SK-N-SH (cell line): ENCODE results near the gene SH3D19. TPM values are rescaled to one million over a fixed set of nuclear protein-coding genes. Genes with fewer than 3 reads are reported as not detected.

ENCODE experiments used
- CTCF ChIA-PET: fragments of 300-600, 350-600 bp; formaldehyde crosslinking; extraction: SDS; loops from one replicate; lab custom pipeline; 2021; lab: Yijun Ruan, JAX
- POLR2A ChIA-PET: fragments of 350-600 bp; sonication (Branson Sonifier 250); formaldehyde crosslinking; extraction: SDS; loops from one replicate; lab custom pipeline; 2020; ENCODE audit warnings: antibody characterized with exemption, inconsistent platforms; lab: Yijun Ruan, JAX
- DNase-seq: peaks from one replicate; pipeline ENCODE4 v3.0.0; 2012
- H2AFZ ChIP-seq: fragments of 200-600 bp; sonication (generic); 2 replicates; pipeline ENCODE4 v1.8.1; 2016; ENCODE audit warnings: antibody characterized with exemption, mild to moderate bottlenecking, low read depth
- H3F3A ChIP-seq: fragments of 200-600 bp; sonication (generic); replicated peaks from 2 replicates; pipeline ENCODE3; 2016; ENCODE audit warnings: antibody characterized with exemption, mild to moderate bottlenecking; ENCODE audit not compliant: insufficient read depth
- H3K27ac ChIP-seq, 2 experiments: fragments of 200-500 bp in 1 of 2; fragments of 200-600 bp in 1 of 2; sonication (Bioruptor generic) in 1 of 2; sonication (generic), shearing (Covaris generic) in 1 of 2; 2 replicates each; pipeline versions ENCODE4 v1.5.1 to v1.6.1; 2014 to 2016; ENCODE audit warnings: low read depth in 2 of 2, inconsistent platforms in 1 of 2, low read length in 1 of 2, mild to moderate bottlenecking in 1 of 2, mixed read lengths in 1 of 2
- H3K27me3 ChIP-seq: fragments of 200-600 bp; sonication (generic), shearing (Covaris generic); 2 replicates; pipeline ENCODE4 v1.6.1; 2016; ENCODE audit warnings: mixed run types; ENCODE audit not compliant: insufficient read depth
- H3K36me3 ChIP-seq, 2 experiments: fragments of 200-500 bp in 1 of 2; fragments of 200-600 bp in 1 of 2; sonication (Bioruptor generic) in 1 of 2; sonication (generic) in 1 of 2; replicated peaks in 1 of 2; 2 replicates each; pipeline versions ENCODE3 to v1.5.1; 2014 to 2016; ENCODE audit warnings: low read length in 1 of 2, mild to moderate bottlenecking in 1 of 2; ENCODE audit not compliant: insufficient read depth in 2 of 2, control insufficient read depth in 1 of 2
- H3K4me1 ChIP-seq, 2 experiments: fragments of 200-500 bp in 1 of 2; fragments of 200-600 bp in 1 of 2; sonication (Bioruptor generic) in 1 of 2; sonication (generic), shearing (Covaris generic) in 1 of 2; 2 replicates each; pipeline versions ENCODE4 v1.5.1 to v1.6.1; 2014 to 2016; ENCODE audit warnings: low read depth in 1 of 2, low read length in 1 of 2, mixed run types in 1 of 2; ENCODE audit not compliant: insufficient read depth in 2 of 2, control insufficient read depth in 1 of 2
- H3K4me2 ChIP-seq: fragments of 200-600 bp; sonication (generic), shearing (Covaris generic); 2 replicates; pipeline ENCODE4 v1.6.1; 2017; ENCODE audit warnings: mixed run types
- H3K4me3 ChIP-seq, 2 experiments: fragments of 200-500 bp in 1 of 2; fragments of 200-600 bp in 1 of 2; sonication (Bioruptor generic) in 1 of 2; sonication (generic), shearing (Covaris generic) in 1 of 2; 2 replicates each; pipeline versions ENCODE4 v1.5.1 to v1.8.1; 2014 to 2016; ENCODE audit warnings: low read depth in 2 of 2, inconsistent platforms in 1 of 2, low read length in 1 of 2, mild to moderate bottlenecking in 1 of 2, mixed read lengths in 1 of 2, moderate library complexity in 1 of 2
- H3K79me2 ChIP-seq: fragments of 200-600 bp; sonication (generic); 2 replicates; pipeline ENCODE4 v1.8.1; 2017; ENCODE audit warnings: mild to moderate bottlenecking; ENCODE audit not compliant: insufficient read depth
- H3K9ac ChIP-seq: fragments of 200-600 bp; sonication (generic); 2 replicates; pipeline ENCODE4 v1.6.1; 2017; ENCODE audit warnings: mixed run types
- H3K9me2 ChIP-seq: fragments of 200-600 bp; sonication (generic); 2 replicates; pipeline ENCODE4 v1.6.1; 2017; ENCODE audit warnings: mixed run types
- H3K9me3 ChIP-seq: fragments of 200-600 bp; sonication (generic); 2 replicates; pipeline ENCODE4 v1.6.1; 2017; ENCODE audit warnings: mixed run types, mild to moderate bottlenecking, moderate library complexity
- H4K20me1 ChIP-seq: fragments of 200-600 bp; sonication (generic); 2 replicates; pipeline ENCODE4 v1.6.1; 2017; ENCODE audit warnings: mild to moderate bottlenecking, mixed run types; ENCODE audit not compliant: insufficient read depth
- CHD2 ChIP-seq: fragments of 150-350 bp; IDR thresholded peaks from 2 replicates; pipeline ENCODE4 v1.6.1; 2018; ENCODE audit warnings: low read length; ENCODE audit not compliant: partially characterized antibody
- EZH2phosphoT487 ChIP-seq: fragments of 200-600 bp; sonication (generic); IDR thresholded peaks from 2 replicates; pipeline ENCODE4 v1.6.1; 2017; ENCODE audit warnings: low read depth, mixed run types, mild to moderate bottlenecking, antibody characterized with exemption, moderate library complexity, borderline replicate concordance
- FOSL2 ChIP-seq: IDR thresholded peaks from 2 replicates; pipeline ENCODE4 v1.4.0; 2012; ENCODE audit warnings: low read depth, mild to moderate bottlenecking, moderate library complexity, borderline replicate concordance
- FOXJ3 ChIP-seq: sonication (generic); formaldehyde crosslinking; IDR thresholded peaks from 2 replicates; pipeline ENCODE4 v1.5.1; 2020; ENCODE audit warnings: mild to moderate bottlenecking, missing genetic modification reagents
- FOXM1 ChIP-seq: IDR thresholded peaks from 2 replicates; pipeline ENCODE4 v1.4.0; 2012; ENCODE audit warnings: low read depth, mild to moderate bottlenecking
- GATA2 ChIP-seq: sonication (generic); formaldehyde crosslinking; IDR thresholded peaks from 2 replicates; pipeline ENCODE4 v1.5.0; 2020; ENCODE audit warnings: mild to moderate bottlenecking, missing genetic modification reagents
- JUND ChIP-seq: IDR thresholded peaks from 2 replicates; pipeline ENCODE4 v1.4.0; 2012
- MEF2A ChIP-seq: IDR thresholded peaks from 2 replicates; pipeline ENCODE4 v1.4.0; 2012; ENCODE audit warnings: low read depth, borderline replicate concordance
- MXI1 ChIP-seq: IDR thresholded peaks from 2 replicates; pipeline ENCODE4 v1.6.1; 2012; ENCODE audit warnings: mild to moderate bottlenecking, low read depth, low read length, improper control_type of control experiment
- NRF1 ChIP-seq: IDR thresholded peaks from 2 replicates; pipeline ENCODE4 v1.6.1; 2012; ENCODE audit warnings: low read depth, mild to moderate bottlenecking, low read length
- POLR2AphosphoS5 ChIP-seq: IDR thresholded peaks from 2 replicates; pipeline ENCODE4 v1.6.1; 2012; ENCODE audit warnings: low read depth, low read length
- REST ChIP-seq: IDR thresholded peaks from 2 replicates; pipeline ENCODE4 v1.6.1; 2012; ENCODE audit warnings: mild to moderate bottlenecking, low read depth, low read length, moderate library complexity
- SMC3 ChIP-seq: IDR thresholded peaks from 2 replicates; pipeline ENCODE4 v1.6.1; 2012; ENCODE audit warnings: low read depth, low read length, improper control_type of control experiment
- TAF1 ChIP-seq: IDR thresholded peaks from 2 replicates; pipeline ENCODE4 v1.6.1; 2012; ENCODE audit warnings: low read depth, mild to moderate bottlenecking, low read length, moderate library complexity, borderline replicate concordance
- TEAD4 ChIP-seq: IDR thresholded peaks from 2 replicates; pipeline ENCODE4 v1.4.0; 2012; ENCODE audit warnings: mild to moderate bottlenecking, borderline replicate concordance; ENCODE audit not compliant: insufficient read depth
- WGBS: methylation state at CpG from one replicate; pipeline ENCODE4 v1.1.6; 2017; ENCODE audit warnings: low lambda C conversion rate; 5-methylcytosine and 5-hydroxymethylcytosine counted together
- polyA plus RNA-seq, 3 experiments: library from polyadenylated mRNA; depleted of rRNA; stranded (reverse); fragments of >200 nt; gene quantifications; 2 replicates each; pipeline ENCODE4 v1.2.3, GENCODE V29; 2012
- TF ChIP-seq, protein P1 (sequence below): fragments of 150-350 bp; IDR thresholded peaks from 2 replicates; pipeline ENCODE4 v1.6.1; 2017; ENCODE audit warnings: antibody characterized with exemption, low read length, low read depth, borderline replicate concordance
- TF ChIP-seq, protein P2 (sequence below): fragments of 150-350 bp; IDR thresholded peaks from 2 replicates; pipeline ENCODE4 v1.6.1; 2016; ENCODE audit warnings: mild to moderate bottlenecking, low read depth, low read length

The SH3D19 gene
- polyA plus RNA-seq, 1 of the 3 experiments (the other 2 are of a cell fraction): 7.1 TPM

GRCh38 chr4:151150821-151151580, 174.4 kb downstream of the SH3D19 start:
- ChIA-PET POLR2A (no interaction called here), CTCF (interaction anchor here (0.8 kb wide), 1 partner anchor 1234 kb away, joined by 4 read pairs; no protein-coding TSS in a partner anchor)
- Histone ChIP-seq H3K9me2 (no peaks in the 10 kb centered on the region), H3K9me3 (no peaks in the 10 kb centered on the region), H4K20me1 (no peaks in the 10 kb centered on the region), H3F3A (no peaks in the 10 kb centered on the region), H3K36me3 (peaks cover 5 to 24% of the 10 kb centered on the region in 2 experiments), H3K4me2 (no peak overlapping the region)
- no peak for DNase-seq
- TF ChIP-seq TEAD4: no peak
- TF ChIP-seq FOXM1: no peak
- TF ChIP-seq EZH2phosphoT487: no peak
- TF ChIP-seq CHD2: no peak
- TF ChIP-seq POLR2AphosphoS5: no peak
- TF ChIP-seq, protein P1, sequence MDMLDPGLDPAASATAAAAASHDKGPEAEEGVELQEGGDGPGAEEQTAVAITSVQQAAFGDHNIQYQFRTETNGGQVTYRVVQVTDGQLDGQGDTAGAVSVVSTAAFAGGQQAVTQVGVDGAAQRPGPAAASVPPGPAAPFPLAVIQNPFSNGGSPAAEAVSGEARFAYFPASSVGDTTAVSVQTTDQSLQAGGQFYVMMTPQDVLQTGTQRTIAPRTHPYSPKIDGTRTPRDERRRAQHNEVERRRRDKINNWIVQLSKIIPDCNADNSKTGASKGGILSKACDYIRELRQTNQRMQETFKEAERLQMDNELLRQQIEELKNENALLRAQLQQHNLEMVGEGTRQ: no peak
- TF ChIP-seq FOSL2: no peak
- no peak for TF ChIP-seq NRF1
- no peak for TF ChIP-seq TAF1
- TF ChIP-seq REST: no peak
- no peak for TF ChIP-seq FOXJ3 (CRISPR knock-in tag)
- TF ChIP-seq, protein P2, sequence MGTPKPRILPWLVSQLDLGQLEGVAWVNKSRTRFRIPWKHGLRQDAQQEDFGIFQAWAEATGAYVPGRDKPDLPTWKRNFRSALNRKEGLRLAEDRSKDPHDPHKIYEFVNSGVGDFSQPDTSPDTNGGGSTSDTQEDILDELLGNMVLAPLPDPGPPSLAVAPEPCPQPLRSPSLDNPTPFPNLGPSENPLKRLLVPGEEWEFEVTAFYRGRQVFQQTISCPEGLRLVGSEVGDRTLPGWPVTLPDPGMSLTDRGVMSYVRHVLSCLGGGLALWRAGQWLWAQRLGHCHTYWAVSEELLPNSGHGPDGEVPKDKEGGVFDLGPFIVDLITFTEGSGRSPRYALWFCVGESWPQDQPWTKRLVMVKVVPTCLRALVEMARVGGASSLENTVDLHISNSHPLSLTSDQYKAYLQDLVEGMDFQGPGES: no peak
- TF ChIP-seq MXI1: no peak
- no peak for TF ChIP-seq MEF2A
- TF ChIP-seq SMC3: no peak
- no peak for TF ChIP-seq JUND
- TF ChIP-seq GATA2 (CRISPR knock-in tag): no peak
- TF ChIP-seq, all 33 proteins: peak for 0
- no peak overlapping the region for H3K27ac ChIP-seq
- H3K4me1 ChIP-seq: no peaks in the 10 kb centered on the region
- H3K27me3 ChIP-seq: no peaks in the 10 kb centered on the region
- H3K4me3 ChIP-seq: no peak overlapping the region
- no peak overlapping the region for H3K9ac ChIP-seq
- H3K79me2 ChIP-seq: no peaks in the 10 kb centered on the region
- 95% methylated on average over 9 of the region's 9 CpGs for WGBS
- no peak overlapping the region for H2AFZ ChIP-seq
